GM18499 (cell line): ENCODE measurements around the gene SETBP1.

ENCODE experiments used
- ATAC-seq: cut with Tn5 transposase; IDR thresholded peaks from one replicate; pipeline ENCODE4 v1.9.1; 2021; ENCODE audit warnings: moderate number of reproducible peaks; ENCODE audit not compliant: insufficient read depth, unreplicated experiment

The SETBP1 gene

GRCh38 chr18:45081566-45082181 lies 401.0 kb downstream of the SETBP1 start:
- no peak for ATAC-seq

- no peak for ATAC-seq
These were observed 402.7 kb downstream of the SETBP1 start for GRCh38 chr18:45083226-45083855.

DNA sequence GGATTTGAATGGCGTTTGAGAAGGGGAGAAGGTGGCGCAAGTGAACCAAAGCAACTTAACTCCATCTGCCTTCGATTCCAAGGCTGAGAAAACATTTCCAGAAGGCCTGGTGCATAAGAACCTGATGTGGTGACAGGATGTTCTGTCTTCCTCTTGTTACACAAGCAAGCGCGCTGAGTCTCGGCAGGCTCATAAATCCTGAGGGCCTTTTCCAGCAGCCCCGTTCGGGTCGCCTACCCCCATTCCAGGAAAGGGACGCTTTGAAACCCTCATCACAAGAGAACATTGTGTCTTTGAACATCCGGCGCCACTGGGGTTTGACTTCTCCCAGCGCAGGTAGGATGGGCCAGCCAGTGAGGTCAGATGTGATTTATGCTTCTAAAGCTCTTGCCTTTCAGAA lies 403.5 kb downstream of the SETBP1 start:
- ATAC-seq: no peak

GRCh38 chr18:45085916-45086624 lies 405.4 kb downstream of the SETBP1 start:
- no peak for ATAC-seq

GRCh38 chr18:45086777-45087176 lies 406.1 kb downstream of the SETBP1 start:
- ATAC-seq: no peak

- no peak for ATAC-seq
These were observed 409.9 kb downstream of the SETBP1 start for GRCh38 chr18:45090526-45091140.

- ATAC-seq: no peak
These were observed 419.8 kb downstream of the SETBP1 start for GRCh38 chr18:45100321-45101105.

DNA sequence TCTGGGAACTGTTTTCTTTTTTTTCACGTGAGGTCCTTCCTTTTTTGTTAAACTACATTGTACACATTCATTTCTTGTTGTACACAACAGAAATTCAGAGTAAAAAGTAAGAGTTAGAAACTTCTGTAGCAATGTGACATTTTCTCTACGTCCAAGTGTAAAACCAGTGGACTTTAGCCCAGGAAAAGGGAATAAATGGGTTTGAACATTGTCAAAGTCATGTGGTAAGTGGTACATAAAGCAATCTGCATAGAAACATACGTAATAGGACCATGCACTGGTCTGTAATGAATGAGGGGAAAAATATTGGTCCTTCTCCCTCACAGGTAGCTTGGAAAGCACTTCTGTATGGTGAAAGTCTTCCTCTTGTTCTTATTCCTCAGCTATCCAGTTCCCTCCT lies 421.4 kb downstream of the SETBP1 start:
- ATAC-seq: no peak

DNA sequence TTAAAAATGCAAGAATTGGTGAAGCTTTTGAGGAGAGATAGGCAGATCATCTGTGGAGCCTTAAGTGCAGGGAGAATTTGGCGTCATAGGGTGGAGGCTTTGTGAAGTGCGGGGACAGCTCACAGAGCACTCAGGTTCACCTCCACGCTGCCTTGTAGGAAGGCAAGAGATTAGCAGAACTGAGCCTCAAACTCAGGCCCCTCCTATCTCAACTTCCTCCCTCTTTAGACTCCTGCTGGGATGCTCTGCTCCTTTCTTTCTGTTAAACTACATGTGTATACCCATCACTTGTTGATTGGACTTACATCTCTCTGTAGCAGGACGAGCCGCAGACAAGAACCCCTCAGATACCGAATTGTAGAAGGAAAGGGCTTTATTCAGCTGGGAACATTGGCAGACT lies 422.2 kb downstream of the SETBP1 start:
- no peak for ATAC-seq

- peak; percentile 32 for ATAC-seq
These were observed 422.8 kb downstream of the SETBP1 start for GRCh38 chr18:45103319-45104048.

DNA sequence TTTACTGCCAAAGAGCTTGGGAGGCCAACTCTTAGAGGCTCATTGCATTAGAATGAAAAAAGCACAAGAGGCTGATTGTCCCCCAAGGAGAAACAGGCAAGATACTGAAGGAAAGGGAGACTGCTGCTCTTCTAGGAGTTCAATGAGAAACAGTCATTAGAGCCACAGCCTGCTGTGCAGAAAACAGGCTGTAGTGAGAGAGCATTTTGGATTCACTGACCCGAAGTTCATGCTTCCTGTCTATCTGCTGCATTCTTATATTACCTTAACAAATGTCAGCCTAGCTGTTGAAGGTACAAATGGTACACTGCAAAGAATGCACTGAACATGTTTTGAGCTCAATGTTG lies 423.3 kb downstream of the SETBP1 start:
- peak; percentile 5 for ATAC-seq

DNA sequence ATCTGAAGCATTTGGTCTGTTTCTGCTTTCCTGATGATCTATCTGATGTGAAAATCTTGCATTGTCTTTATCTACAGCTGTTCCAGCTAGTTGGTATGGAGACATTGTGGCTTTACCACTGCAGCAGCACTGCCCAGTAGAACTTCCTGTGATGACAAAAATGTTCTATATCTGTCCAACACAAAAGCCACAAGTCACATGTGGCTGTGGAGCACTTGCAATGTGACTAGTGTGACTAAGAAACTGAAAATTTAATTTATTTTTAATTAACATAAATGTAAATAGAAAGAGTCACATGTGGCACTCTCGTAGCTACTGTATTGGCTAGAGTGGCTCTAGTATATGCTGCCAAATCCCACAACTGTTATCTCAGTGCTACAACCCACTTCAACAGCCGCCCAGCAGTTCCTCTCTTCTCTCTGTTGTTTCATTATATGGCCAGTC lies 425.7 kb downstream of the SETBP1 start:
- ATAC-seq: peak; percentile 93

DNA sequence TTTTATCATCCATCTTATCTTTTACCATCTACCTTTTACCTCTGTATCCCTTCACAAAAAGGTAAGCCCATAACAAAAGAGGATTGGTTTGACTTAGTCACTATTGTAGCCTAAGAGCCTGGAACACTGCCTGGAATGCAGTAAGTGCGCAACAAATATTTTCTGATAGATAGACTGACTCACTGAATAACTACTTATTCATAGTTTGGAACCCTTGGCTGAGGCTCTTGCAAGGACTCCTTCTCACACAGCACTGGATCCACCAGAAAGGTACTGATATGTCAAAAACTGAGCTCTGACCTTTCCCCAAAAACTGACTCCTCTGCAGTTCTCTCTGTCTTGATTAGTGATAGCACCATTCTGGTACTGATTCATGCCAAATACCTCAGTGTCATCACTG lies 426.7 kb downstream of the SETBP1 start:
- ATAC-seq: no peak

- no peak for ATAC-seq
These were observed 428.1 kb downstream of the SETBP1 start for GRCh38 chr18:45108754-45109153.

GRCh38 chr18:45109271-45109670 lies 428.6 kb downstream of the SETBP1 start:
- no peak for ATAC-seq

DNA sequence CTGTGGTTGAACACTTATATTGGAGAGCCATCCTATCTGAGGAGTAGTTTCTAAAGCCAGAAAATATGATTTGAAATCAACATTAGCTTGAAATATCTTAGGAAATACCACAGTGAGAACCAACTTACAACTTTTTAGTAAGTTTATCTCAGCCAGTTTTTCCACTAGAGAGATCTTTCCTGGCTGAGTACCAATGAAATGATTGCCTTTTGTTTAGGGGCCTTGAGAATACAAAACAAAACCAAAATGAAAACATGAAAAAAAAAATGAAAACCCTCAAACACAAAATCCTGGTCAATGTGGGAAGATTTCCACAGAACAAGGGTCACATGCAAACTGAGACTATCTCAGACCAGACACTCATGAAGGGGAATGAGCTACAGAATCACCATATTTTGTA lies 429.0 kb downstream of the SETBP1 start:
- ATAC-seq: no peak

DNA sequence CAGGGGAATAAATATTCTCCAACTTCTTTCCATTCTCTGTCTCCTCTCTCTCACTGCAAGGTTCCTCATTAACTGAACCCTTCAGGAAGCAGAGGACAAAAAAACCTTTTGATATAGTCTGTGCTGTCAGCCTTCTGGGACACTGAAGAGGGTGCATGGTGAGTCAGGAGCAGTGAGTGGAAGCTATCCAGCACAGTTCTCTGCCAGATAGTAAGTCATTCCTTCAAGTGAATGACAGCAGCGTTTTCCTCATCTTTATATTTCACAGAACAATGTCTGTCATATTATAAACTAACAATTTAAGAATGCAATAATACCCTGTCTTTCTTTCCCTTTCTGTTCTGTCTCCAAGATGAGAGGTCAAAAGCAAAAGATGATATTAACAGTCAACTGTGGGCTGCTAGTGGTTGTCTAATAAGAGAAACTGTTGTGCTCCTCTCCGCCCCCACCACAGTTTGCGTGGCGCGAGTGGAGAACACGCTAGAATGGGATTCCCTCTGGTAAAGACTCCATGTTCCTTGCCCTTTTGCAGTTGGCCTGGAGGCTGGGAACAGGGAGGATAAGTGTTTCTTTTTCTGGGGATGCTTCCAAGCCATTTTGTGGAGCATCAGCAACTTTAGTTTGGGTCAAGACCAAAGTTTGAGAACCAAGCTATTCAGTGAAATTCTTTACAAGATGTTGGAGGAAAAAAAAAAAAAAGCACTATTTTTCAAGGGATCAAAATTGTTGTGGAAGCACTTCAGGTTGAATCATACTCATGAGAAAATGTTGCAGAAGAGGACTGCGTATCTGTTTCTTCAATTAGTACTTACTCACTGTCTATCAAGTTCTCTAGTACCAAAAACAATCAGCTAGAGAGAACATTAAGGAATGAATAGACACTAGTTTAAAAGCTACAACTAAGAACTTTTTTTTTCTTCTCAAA lies 430.2 kb downstream of the SETBP1 start:
- no peak for ATAC-seq

DNA sequence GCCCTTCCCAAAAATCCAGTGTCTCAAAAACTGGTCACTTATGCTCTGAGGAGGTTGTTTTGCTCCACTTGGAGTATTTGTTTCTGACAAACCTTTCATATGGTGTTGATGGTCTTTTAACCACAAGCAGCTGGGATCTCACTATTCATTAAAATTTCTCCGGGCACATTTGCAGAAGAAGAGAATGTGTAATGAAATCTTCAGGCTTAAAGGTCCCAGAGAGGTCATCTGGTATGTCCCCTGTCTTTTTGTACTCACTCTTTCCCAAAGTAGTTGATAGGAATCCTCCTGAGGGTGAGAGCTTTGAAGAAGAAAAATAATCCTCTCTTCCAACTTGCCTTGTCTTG lies 430.8 kb downstream of the SETBP1 start:
- ATAC-seq: no peak

DNA sequence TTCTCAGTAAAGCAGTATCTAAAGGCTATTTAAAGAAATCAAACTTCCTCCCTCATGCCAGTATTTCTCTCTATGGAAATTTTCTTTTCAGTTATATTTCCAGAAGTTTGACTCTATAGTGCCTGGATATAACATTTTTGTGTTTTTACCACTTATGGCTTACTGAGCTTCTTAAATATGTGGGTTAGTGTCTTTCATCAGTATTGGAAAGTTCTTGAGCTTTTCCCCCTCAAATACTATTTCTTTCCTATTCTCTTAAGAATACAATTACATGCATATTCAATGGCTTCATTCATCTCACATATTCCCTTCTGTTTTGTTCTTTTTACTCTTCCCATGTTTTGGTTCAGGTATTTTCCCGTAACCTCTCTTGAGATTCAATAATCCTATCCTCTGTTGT lies 432.0 kb downstream of the SETBP1 start:
- no peak for ATAC-seq
